Effector memory CD4-positive, alpha-beta T cell (primary cell): ENCODE measurements around the gene MAP4K4.

Experiments
- DNase-seq, 3 donors: peaks; one replicate each; pipeline ENCODE4 v3.0.0-alpha.2; 2020
- H3K27ac ChIP-seq: 2 replicates; pipeline ENCODE4 v1.7.0; 2013; ENCODE audit warnings: mild to moderate bottlenecking, low read length, moderate library complexity; ENCODE audit not compliant: insufficient read depth, poor library complexity, severe bottlenecking
- H3K27me3 ChIP-seq: replicated peaks from 2 replicates; pipeline ENCODE4 v1.7.0; 2013; ENCODE audit warnings: mild to moderate bottlenecking, low read length; ENCODE audit not compliant: insufficient read depth, control insufficient read depth, poor library complexity, severe bottlenecking
- H3K36me3 ChIP-seq: 2 replicates; pipeline ENCODE4 v1.7.0; 2013; ENCODE audit warnings: mild to moderate bottlenecking, low read length, moderate library complexity; ENCODE audit not compliant: control insufficient read depth, insufficient read depth
- H3K4me1 ChIP-seq: 2 replicates; pipeline ENCODE4 v1.7.0; 2013; ENCODE audit warnings: low read length, mild to moderate bottlenecking; ENCODE audit not compliant: control insufficient read depth, insufficient read depth, poor library complexity, severe bottlenecking
- H3K4me3 ChIP-seq: 2 replicates; pipeline ENCODE4 v1.7.0; 2013; ENCODE audit warnings: low read length, low read depth, mild to moderate bottlenecking; ENCODE audit not compliant: insufficient read depth, poor library complexity, severe bottlenecking
- H3K9me3 ChIP-seq: 2 replicates; pipeline ENCODE4 v1.7.0; 2013; ENCODE audit warnings: mild to moderate bottlenecking, low read length, moderate library complexity; ENCODE audit not compliant: control insufficient read depth

Gene MAP4K4

GRCh38 chr2:101846973-101847372 is 149.5 kb downstream of the MAP4K4 start:
- Histone ChIP-seq H3K4me1 (peaks cover 5% of the 10 kb centered on the region), H3K36me3 (peaks cover 56% of the 10 kb centered on the region), H3K27ac (no peak overlapping the region), H3K9me3 (no peaks in the 10 kb centered on the region), H3K27me3 (no peaks in the 10 kb centered on the region), H3K4me3 (no peak overlapping the region)
- no peak for DNase-seq

GRCh38 chr2:101847661-101848339 is 150.3 kb downstream of the MAP4K4 start:
- Histone ChIP-seq H3K4me1 (no peaks in the 10 kb centered on the region), H3K4me3 (no peak overlapping the region), H3K9me3 (no peaks in the 10 kb centered on the region), H3K36me3 (peaks cover 52% of the 10 kb centered on the region), H3K27ac (no peak overlapping the region), H3K27me3 (no peaks in the 10 kb centered on the region)
- DNase-seq = no peak

- H3K27ac ChIP-seq = no peak overlapping the region
- DNase-seq = no peak
- no peaks in the 10 kb centered on the region for H3K9me3 ChIP-seq
- no peaks in the 10 kb centered on the region for H3K27me3 ChIP-seq
- no peaks in the 10 kb centered on the region for H3K4me1 ChIP-seq
- peaks cover 52% of the 10 kb centered on the region for H3K36me3 ChIP-seq
- H3K4me3 ChIP-seq = no peak overlapping the region
These were observed 151.4 kb downstream of the MAP4K4 start for GRCh38 chr2:101848769-101849410.

GRCh38 chr2:101850450-101850849 is 152.9 kb downstream of the MAP4K4 start:
- H3K27ac ChIP-seq = no peak overlapping the region
- H3K36me3 ChIP-seq = peaks cover 45% of the 10 kb centered on the region
- no peak overlapping the region for H3K4me3 ChIP-seq
- H3K4me1 ChIP-seq = no peaks in the 10 kb centered on the region
- H3K27me3 ChIP-seq = no peaks in the 10 kb centered on the region
- H3K9me3 ChIP-seq = no peaks in the 10 kb centered on the region
- no peak for DNase-seq

DNA sequence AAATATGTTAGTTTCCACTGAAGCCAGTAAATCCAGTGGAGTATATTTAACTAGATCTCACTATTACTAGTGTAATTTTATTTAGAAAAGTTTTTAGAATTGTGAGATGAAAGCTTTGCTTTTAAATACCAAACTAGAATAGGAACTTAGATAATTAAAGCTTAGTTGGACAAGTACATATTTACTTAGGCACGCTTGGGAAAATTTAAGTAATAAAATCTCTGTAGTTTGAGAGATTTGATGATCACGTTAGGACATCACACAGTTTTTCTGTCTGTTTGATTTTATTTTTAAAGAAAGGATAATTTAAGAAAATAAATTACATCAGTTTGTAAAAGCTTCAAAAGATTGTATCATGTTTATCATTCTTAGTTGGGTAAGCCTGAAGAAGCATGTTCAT is 153.5 kb downstream of the MAP4K4 start:
- H3K27me3 ChIP-seq = no peaks in the 10 kb centered on the region
- H3K4me1 ChIP-seq = no peaks in the 10 kb centered on the region
- no peak overlapping the region for H3K4me3 ChIP-seq
- no peak for DNase-seq
- H3K9me3 ChIP-seq = no peaks in the 10 kb centered on the region
- H3K27ac ChIP-seq = no peak overlapping the region
- H3K36me3 ChIP-seq = peaks cover 46% of the 10 kb centered on the region

DNA sequence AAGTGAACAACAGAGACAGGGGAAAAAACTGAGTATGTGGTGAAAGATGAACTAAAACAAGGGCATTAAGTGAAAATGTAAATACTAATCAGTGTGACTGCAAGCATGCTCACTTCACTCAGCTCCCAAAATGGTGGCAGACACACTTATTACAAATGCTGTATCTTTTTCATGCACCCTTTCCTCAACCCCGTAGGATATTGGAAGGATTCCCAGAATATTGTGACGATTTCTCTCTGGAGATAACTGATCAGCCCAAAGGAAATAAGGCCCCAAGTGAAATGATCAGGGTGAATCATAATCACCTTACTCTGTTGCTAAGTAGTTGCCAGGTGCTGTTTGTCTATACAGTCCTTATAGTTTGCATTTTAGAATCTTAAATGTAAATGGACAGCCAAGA is 155.3 kb downstream of the MAP4K4 start:
- peaks cover 46% of the 10 kb centered on the region for H3K36me3 ChIP-seq
- H3K4me1 ChIP-seq = no peaks in the 10 kb centered on the region
- H3K27ac ChIP-seq = no peak overlapping the region
- H3K27me3 ChIP-seq = no peaks in the 10 kb centered on the region
- DNase-seq = no peak
- no peak overlapping the region for H3K4me3 ChIP-seq
- no peaks in the 10 kb centered on the region for H3K9me3 ChIP-seq

DNA sequence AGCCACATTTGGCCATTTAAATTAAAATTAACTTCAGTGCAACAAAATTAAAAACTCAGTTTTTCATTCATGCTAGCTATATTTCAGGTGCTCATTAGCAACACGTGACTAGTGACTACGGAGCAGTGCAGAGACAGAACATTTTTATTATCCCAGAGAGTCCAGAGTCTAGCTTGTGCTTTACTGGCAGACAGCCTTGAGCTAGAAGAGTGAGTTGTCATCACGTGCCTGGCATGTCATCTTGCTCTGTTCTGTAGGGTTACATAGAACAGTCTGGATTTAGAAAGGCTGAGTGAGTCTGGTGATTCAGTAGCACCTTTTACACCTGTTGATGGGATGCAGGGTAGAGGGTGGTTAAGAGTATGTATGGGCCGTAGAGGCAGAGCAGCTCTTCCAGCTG is 157.4 kb downstream of the MAP4K4 start:
- Histone ChIP-seq H3K4me1 (no peaks in the 10 kb centered on the region), H3K27me3 (no peaks in the 10 kb centered on the region), H3K9me3 (no peaks in the 10 kb centered on the region), H3K4me3 (no peak overlapping the region), H3K36me3 (peaks cover 44% of the 10 kb centered on the region), H3K27ac (no peak overlapping the region)
- no peak for DNase-seq

GRCh38 chr2:101855776-101856175 is 158.3 kb downstream of the MAP4K4 start:
- Histone ChIP-seq H3K4me3 (no peak overlapping the region), H3K9me3 (no peaks in the 10 kb centered on the region), H3K4me1 (no peaks in the 10 kb centered on the region), H3K27me3 (no peaks in the 10 kb centered on the region), H3K36me3 (peaks cover 48% of the 10 kb centered on the region), H3K27ac (no peak overlapping the region)
- no peak for DNase-seq

GRCh38 chr2:101858246-101858645 is 160.7 kb downstream of the MAP4K4 start:
- no peak overlapping the region for H3K4me3 ChIP-seq
- DNase-seq = no peak
- H3K27me3 ChIP-seq = no peaks in the 10 kb centered on the region
- H3K27ac ChIP-seq = no peak overlapping the region
- H3K4me1 ChIP-seq = no peaks in the 10 kb centered on the region
- H3K9me3 ChIP-seq = no peaks in the 10 kb centered on the region
- H3K36me3 ChIP-seq = peaks cover 57% of the 10 kb centered on the region

GRCh38 chr2:101858910-101859309 is 161.4 kb downstream of the MAP4K4 start:
- Histone ChIP-seq H3K4me1 (no peaks in the 10 kb centered on the region), H3K27ac (no peak overlapping the region), H3K36me3 (peaks cover 57% of the 10 kb centered on the region), H3K9me3 (no peaks in the 10 kb centered on the region), H3K4me3 (no peak overlapping the region), H3K27me3 (no peaks in the 10 kb centered on the region)
- no peak for DNase-seq
